ENCODE measurements around the gene FBLN2.

- TF ChIP-seq TAF1 (IDR thresholded peaks at IDR 0.05; ENCODE audit: low read depth) (no peak), CEBPB (IDR thresholded peaks at IDR 0.05) (no peak), TEAD4 (IDR thresholded peaks at IDR 0.05) (no peak), REST (IDR thresholded peaks at IDR 0.05; ENCODE audit: low read depth) (no peak), USF1 (IDR thresholded peaks at IDR 0.05) (no peak), TCF12 (IDR thresholded peaks at IDR 0.05; ENCODE audit: low read depth) (no peak)
These were observed 85.7 kb downstream of the FBLN2 start for GRCh38 chr3:13634615-13635014.
